Right atrium auricular region (tissue), 2 donors: ENCODE results near the gene EIF4G1. TPM values are rescaled to one million over a fixed set of nuclear protein-coding genes. Genes with fewer than 3 reads are reported as not detected.

Experiments
- DNase-seq: peaks from one replicate; pipeline ENCODE4 v3.0.0-alpha.2; 2019; ENCODE audit warnings: low spot score
- H3K27ac ChIP-seq, 2 donors: fragments of 200-600 bp; sonication (generic); 1 replicate in 1 of 2; 2 replicates in 1 of 2; pipeline ENCODE4 v1.5.1; 2016 to 2019
- H3K27me3 ChIP-seq, 2 donors: fragments of 200-600 bp; sonication (generic); one replicate each; pipeline versions ENCODE4 v1.5.1 to v1.6.0; 2017 to 2019
- H3K36me3 ChIP-seq: fragments of 200-600 bp; sonication (generic); one replicate; pipeline ENCODE4 v1.5.1; 2016
- H3K4me1 ChIP-seq, 2 donors: fragments of 200-600 bp; sonication (generic); one replicate each; pipeline versions ENCODE4 v1.5.1 to v1.6.0; 2017 to 2019
- H3K4me3 ChIP-seq, 2 donors: fragments of 200-600 bp; sonication (generic); 1 replicate in 1 of 2; 2 replicates in 1 of 2; pipeline ENCODE4 v1.5.1; 2017 to 2019; ENCODE audit warnings: mild to moderate bottlenecking in 1 of 2, moderate library complexity in 1 of 2
- H3K9me3 ChIP-seq, 2 donors: fragments of 200-600 bp; sonication (generic); one replicate each; pipeline ENCODE4 v1.5.1; 2019
- total RNA-seq, 2 donors: library from RNA; depleted of rRNA; stranded (reverse); fragments of >200 nt; gene quantifications; one replicate each; pipeline ENCODE4 v1.1.0, GENCODE V29; 2016
- TF ChIP-seq, protein P1 (sequence below), 2 donors: fragments of 200-600 bp; sonication (generic); IDR thresholded peaks; one replicate each; pipeline ENCODE4 v1.5.1; 2019; ENCODE audit warnings: antibody characterized with exemption in 2 of 2

The EIF4G1 gene
- total RNA-seq, 2 donors from 2014 or later = 270 to 276 TPM

DNA sequence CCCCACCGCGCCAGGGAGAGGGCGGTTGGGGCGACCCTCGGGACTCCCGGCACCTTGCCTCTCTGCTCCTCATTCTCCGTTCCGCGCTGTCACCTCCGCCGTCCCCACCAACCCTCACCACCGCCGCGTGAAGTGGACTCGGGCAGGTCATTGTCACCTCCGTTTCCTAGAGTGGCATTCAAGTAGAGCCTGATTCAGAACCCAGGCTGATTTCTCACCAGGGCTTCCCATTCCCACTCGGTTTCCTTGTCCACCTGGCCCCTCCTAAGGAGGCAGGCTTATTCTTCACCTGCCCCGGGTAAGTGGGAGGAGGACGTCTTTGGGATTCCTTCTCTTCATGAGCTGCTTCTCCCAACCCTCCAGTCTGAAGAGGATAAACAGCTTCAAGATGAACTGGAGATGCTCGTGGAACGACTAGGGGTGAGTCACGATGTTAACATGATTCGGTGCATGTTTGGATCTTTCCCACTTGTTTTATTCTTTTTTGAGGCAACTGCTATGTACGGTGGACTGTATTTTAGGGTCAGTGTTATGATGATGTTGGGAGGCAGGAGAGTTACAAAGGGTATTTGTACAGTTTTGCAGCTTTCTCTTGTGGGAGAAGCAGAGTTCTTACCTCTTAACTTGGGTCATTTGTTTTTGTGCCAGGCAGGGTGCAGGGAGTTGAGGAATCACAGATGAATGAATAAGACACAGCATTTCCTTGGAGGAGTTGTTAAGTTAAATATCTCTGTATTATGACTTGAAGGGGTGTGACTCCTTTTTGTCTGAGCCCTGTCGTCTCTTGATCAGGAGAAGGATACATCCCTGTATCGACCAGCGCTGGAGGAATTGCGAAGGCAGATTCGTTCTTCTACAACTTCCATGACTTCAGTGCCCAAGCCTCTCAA, 14.7 kb upstream of the EIF4G1 start:
- TF ChIP-seq, protein P1, sequence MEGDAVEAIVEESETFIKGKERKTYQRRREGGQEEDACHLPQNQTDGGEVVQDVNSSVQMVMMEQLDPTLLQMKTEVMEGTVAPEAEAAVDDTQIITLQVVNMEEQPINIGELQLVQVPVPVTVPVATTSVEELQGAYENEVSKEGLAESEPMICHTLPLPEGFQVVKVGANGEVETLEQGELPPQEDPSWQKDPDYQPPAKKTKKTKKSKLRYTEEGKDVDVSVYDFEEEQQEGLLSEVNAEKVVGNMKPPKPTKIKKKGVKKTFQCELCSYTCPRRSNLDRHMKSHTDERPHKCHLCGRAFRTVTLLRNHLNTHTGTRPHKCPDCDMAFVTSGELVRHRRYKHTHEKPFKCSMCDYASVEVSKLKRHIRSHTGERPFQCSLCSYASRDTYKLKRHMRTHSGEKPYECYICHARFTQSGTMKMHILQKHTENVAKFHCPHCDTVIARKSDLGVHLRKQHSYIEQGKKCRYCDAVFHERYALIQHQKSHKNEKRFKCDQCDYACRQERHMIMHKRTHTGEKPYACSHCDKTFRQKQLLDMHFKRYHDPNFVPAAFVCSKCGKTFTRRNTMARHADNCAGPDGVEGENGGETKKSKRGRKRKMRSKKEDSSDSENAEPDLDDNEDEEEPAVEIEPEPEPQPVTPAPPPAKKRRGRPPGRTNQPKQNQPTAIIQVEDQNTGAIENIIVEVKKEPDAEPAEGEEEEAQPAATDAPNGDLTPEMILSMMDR (IDR thresholded peaks at IDR 0.05) = no peak
- DNase-seq = no peak
- peaks cover 45% of the 10 kb centered on the region for H3K36me3 ChIP-seq

DNA sequence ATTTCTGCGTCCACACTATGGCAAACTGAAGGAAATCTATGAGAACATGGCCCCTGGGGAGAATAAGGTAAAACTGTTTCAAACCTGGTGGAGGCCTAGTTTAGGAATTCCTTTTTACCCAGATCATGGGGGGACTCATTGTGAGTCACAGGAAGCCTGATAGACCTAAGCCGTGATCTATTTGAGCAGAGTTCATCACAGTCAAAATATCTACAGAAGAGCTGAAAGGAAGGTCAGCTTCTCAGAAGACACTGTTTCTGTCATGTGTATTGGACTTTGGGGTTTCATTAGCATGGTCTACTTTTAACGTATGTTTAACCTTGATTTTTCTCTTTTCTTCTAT, 14.1 kb upstream of the EIF4G1 start:
- Histone ChIP-seq H3K4me3 (peak overlapping the region in 1 of 2 donors; percentile 91), H3K27ac (no peak overlapping the region), H3K27me3 (no peaks in the 10 kb centered on the region)

More for the DNA sequence above, 14.7 kb upstream of the EIF4G1 start:
- Histone ChIP-seq H3K4me1 (peaks cover 0 to 23% of the 10 kb centered on the region in 2 donors), H3K9me3 (no peaks in the 10 kb centered on the region), H3K4me3 (peak overlapping the region; percentile 91 to 98), H3K27ac (peak overlapping the region; percentile 82 to 86), H3K27me3 (no peaks in the 10 kb centered on the region)

DNA sequence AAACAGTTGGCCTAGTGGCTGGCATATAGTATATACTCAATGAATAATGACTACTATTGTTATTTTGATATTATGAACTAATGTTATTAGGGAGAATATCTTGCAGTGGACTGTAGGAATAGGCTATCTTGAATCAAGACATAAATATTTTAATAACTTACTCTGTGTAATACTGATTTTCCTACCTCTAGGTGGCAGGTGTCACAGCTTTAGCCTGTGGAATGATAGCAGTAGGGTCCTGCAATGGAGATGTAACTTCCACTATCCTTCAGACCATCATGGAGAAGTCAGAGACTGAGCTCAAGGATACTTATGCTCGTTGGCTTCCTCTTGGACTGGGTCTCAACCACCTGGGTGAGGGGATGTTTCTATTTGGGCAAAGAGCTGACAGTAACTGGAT, 8.8 kb upstream of the EIF4G1 start:
- Histone ChIP-seq H3K27ac (no peak overlapping the region), H3K9me3 (no peaks in the 10 kb centered on the region), H3K4me3 (no peak overlapping the region), H3K27me3 (no peaks in the 10 kb centered on the region), H3K4me1 (peaks cover 0 to 5% of the 10 kb centered on the region in 2 donors), H3K36me3 (peaks cover 84% of the 10 kb centered on the region)
- DNase-seq = no peak
- TF ChIP-seq, protein P1 (IDR thresholded peaks at IDR 0.05) = peak in 1 of 2 donors; percentile 26

More for the DNA sequence above, 14.1 kb upstream of the EIF4G1 start:
- no peak for DNase-seq
- TF ChIP-seq, protein P1 (IDR thresholded peaks at IDR 0.05) = no peak
- Histone ChIP-seq H3K9me3 (no peaks in the 10 kb centered on the region), H3K4me1 (peaks cover 0 to 23% of the 10 kb centered on the region in 2 donors), H3K36me3 (peaks cover 49% of the 10 kb centered on the region)

DNA sequence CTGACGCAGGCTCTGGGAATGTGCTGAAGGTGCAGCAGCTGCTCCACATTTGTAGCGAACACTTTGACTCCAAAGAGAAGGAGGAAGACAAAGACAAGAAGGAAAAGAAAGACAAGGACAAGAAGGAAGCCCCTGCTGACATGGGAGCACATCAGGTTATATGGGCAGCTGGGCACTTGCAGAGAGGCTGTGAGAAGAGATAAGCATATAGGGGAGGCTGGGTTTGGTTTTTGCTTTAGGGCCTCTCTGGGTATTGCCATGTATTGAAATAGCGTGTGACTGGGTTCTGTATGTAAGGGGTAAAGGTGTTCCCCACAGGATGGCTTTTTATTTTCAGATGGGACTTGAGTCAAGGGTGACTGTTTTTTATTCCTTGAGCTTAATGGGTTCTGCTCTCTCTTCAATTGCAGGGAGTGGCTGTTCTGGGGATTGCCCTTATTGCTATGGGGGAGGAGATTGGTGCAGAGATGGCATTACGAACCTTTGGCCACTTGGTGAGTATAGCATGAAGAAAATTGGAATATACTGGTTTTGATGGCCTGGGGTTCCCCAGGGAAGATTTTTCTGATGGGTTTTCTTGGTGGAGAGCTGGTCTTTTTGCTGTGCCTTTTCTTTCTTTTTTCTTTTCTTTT, 7.9 kb upstream of the EIF4G1 start:
- TF ChIP-seq, protein P1 (IDR thresholded peaks at IDR 0.05) = no peak
- Histone ChIP-seq H3K36me3 (peaks cover 76% of the 10 kb centered on the region), H3K9me3 (no peaks in the 10 kb centered on the region), H3K4me1 (no peaks in the 10 kb centered on the region), H3K27ac (no peak overlapping the region), H3K4me3 (no peak overlapping the region), H3K27me3 (no peaks in the 10 kb centered on the region)
- DNase-seq = no peak

DNA sequence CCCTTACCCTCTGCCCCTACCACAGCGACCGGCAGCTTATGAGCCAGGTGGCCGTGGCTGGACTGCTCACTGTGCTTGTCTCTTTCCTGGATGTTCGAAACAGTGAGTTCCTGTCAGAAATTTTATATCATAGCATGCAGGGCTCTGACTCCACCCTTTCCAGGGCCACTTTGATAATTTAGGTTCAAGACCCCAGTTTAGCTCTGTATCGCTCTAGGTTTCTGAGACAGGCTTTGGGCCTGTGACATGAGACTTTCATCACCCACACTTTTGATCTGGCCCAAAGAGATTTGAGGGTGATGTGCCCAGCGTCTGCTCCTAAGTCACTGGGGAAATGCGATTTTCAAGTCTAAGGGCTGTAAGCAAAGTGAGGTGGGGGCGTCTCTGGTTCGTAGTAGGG, 6.5 kb upstream of the EIF4G1 start:
- peaks cover 61% of the 10 kb centered on the region for H3K36me3 ChIP-seq
- no peak for DNase-seq
- H3K27ac ChIP-seq = no peak overlapping the region

More for the DNA sequence above, 6.5 kb upstream of the EIF4G1 start:
- TF ChIP-seq, protein P1 (IDR thresholded peaks at IDR 0.05) = no peak
- Histone ChIP-seq H3K4me1 (no peaks in the 10 kb centered on the region), H3K9me3 (no peaks in the 10 kb centered on the region), H3K4me3 (no peak overlapping the region), H3K27me3 (no peaks in the 10 kb centered on the region)
